Activated gamma-delta T cell (primary cell): ENCODE results near the gene DSC3.
"Not testable (repeated sequence)": the region's sequence is repeated elsewhere in the genome, so short reads cannot be mapped to it uniquely, and the experiment has no call there.

Experiments used
- DNase-seq: peaks from one replicate; lab custom pipeline; 2025; lab: John Stamatoyannopoulos, UW

DSC3 gene

DNA sequence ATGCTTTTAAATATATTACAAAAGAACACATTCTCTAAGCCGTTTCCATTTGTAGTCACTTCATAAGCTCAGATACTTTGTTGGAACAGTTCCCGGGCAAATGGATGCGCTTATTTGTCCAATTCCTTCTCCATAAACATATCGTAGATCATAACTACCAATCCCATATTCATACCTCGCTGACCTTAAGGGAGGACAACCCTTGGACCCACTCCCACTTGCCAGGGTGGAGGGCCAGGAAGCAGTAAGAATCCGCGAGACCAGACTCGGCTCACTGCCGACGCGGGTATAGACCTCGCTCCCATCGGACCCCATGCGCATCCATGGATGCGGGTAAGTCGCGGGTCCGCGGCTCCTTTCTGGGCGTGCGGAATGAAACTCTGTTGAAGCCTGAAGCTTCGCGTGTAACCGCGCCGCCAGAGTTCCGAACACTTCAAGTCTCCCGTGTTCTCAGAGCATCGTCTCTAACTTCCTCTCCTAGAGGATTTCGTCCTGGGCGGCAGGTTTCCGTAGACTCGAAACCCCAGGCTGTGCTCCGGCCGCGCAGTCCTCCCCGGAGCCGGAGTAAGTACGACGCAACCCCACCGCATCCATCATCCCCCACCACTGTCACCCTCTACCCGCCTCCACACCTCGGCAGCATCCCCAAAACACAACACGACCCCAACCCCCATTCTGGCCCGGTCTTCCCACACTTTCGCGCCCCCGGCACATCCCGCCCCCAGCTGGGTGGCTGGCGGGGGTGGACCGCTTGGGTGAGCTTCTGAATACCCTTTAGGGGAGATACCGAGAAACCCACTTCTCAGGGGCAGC is 1.1 kb downstream of the DSC3 start:
- DNase-seq = no peak

- no peak for DNase-seq
These were observed 1.8 kb downstream of the DSC3 start for GRCh38 chr18:31040686-31041270.

GRCh38 chr18:31039426-31039825 is 3.1 kb downstream of the DSC3 start:
- no peak for DNase-seq

DNA sequence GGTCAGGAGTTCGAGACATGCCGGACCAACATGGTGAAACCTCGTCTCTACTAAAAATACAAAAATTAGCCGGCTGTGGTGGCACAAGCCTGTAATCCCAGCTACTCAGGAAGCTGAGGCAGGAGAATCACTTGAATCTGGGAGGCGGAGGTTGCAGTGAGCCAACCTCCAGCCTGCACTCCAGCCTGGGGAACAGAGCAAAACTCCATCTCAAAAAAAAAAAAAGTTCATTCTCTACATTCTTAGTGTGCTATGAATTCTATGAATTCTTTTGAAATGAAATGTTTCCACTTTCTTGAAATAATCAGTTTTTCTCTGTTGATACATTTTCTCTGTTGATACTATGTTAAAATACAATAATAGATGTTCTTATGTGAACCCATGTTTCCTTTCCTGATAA is 4.9 kb downstream of the DSC3 start:
- DNase-seq = not testable (repeated sequence)

GRCh38 chr18:31034541-31034940 is 8.0 kb downstream of the DSC3 start:
- DNase-seq = no peak

GRCh38 chr18:31030574-31031278 is 11.8 kb downstream of the DSC3 start:
- no peak for DNase-seq

DNA sequence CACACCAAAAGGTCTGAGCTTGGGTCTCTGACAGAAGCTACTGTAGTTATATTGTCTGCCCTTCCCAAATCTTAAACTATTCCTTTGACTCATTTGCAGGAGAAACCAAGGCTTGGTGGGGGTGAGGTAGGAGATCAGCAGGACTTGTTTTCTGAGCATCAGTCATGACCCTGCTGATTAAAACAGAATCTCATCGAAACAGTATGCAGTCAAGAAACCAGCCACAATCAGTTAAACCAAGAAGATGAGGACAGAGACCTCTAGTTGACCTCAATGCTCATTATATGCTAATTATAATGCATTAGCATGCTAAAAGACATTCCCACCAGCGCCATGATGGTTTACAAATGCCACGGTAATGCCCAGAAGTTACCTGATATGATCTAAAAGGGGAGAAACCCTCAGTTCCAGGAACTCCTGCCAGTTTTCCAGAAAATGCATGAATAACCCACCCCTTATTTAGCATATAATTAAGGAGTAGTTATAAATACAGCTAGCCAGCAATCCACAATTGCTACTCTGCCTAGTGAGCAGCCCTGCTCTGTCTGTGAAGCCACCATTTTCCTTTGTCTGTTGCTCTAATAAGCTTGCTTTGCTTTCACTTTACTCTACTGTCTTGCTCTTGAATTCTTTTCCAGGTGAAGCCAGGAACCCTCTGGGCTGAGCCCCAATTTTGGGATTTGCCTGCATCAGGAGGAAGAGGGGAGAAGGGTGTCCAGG is 26.7 kb downstream of the DSC3 start:
- no peak for DNase-seq

GRCh38 chr18:31011455-31011854 is 31.1 kb downstream of the DSC3 start:
- DNase-seq = not testable (repeated sequence)

DNA sequence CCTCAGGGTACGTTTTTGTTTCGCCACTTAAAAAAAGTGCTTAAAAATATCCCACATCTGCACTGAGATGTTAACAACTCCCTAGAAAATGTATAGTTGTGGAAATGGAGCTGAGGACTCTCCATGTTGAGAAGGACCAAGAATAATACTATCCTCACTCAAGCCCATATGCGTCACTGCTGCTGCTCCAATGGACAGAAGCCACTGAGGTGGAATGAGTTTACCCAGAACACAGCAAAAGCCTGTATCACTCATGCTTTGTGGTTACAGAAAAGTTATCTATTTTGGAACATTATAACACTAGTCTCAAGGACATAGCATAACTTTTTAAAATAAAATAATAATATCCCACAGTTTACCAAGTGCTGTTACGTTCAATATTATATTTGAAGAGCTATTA is 31.9 kb downstream of the DSC3 start:
- DNase-seq = no peak

DNA sequence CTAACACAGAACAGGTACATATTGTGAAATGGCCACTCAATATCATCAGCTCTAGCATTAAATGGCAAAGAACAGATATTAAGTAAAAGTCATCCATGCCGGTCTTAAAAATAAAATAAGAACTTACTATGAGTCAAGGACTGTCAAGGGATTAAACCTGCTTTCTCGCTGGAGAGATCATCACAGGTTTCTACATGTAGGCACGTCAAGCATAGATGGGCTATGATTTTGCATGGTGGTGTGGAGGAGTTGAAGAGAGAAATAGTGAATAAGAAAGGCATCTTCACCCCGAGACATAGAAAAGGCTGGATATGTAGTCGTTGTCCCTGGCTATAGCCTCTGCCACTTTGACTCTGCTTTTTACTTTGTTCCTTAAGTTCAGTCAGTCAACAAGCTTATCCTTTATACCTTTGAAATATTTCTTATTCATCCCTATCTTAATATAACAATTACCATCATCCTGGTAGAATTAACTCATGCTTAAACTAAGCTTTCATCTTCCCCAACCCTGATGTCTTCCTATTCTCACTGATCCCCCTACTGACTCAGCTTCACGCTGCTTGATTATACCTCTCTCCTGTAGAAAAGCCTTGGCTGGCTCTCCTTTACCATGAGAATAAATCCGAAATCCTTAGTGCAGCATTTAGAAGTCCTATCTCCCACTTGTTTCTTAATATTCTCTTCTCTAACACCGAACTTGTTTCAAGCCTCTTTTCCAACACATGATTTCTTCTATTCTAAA is 42.5 kb downstream of the DSC3 start:
- no peak for DNase-seq

DNA sequence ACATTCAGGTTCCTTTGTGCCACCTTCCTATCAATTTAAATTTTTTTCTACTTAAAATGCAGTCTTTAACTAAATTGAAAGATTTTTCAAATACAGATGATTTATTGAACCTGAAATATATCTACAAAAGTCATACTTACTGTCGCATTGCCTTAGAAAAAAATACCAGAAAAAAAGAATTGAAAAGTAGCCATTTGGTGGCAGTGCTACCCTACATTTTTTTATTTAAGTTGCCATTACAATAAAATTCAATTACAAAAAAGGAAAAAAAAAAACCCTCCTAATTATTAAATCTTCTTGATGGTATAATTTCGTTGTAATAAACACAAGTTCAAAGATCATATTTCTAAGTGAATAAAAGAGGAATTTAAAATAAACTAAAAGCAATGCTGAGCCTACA is 43.4 kb downstream of the DSC3 start:
- DNase-seq = no peak

GRCh38 chr18:30997223-30997622 is 45.3 kb downstream of the DSC3 start:
- no peak for DNase-seq

DNA sequence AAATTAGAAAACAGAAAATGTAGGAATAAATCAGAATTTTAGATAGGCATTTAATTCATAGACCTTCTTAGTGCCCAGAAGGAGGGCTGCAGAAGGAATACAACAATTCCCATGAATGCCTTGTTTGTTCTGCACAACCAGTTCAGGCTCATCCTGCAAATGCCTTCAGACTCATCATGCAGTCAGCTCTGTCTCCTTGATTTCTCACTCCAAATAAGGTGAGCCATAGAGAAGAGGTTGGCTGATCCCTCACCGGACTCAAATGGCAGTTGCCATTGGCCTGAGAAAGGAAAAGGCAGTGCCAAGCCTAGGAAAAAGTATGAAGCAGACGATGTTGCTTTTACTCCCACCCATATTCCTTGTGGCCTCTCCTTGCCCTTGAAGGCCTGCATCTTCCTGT is 50.3 kb downstream of the DSC3 start:
- DNase-seq = no peak

DNA sequence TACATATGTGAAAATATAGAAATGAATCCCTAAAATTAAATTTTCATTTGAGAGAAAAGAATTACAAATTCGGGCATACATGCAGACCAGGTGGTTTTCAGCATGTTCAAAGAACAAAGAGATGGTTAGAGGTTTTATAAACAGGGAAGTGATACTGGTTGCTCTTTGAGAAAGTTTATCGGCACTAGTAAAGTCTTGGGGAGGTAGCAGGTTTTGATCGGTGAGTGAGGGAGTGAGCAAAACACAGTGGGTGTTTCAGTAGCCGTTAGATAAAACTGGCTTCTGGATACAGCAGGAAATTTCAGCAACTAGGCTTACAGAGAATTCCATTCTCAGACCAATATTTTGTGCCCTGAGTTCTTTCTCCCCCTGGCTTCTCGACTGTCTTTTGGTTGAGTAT is 51.1 kb downstream of the DSC3 start:
- DNase-seq = no peak

DNA sequence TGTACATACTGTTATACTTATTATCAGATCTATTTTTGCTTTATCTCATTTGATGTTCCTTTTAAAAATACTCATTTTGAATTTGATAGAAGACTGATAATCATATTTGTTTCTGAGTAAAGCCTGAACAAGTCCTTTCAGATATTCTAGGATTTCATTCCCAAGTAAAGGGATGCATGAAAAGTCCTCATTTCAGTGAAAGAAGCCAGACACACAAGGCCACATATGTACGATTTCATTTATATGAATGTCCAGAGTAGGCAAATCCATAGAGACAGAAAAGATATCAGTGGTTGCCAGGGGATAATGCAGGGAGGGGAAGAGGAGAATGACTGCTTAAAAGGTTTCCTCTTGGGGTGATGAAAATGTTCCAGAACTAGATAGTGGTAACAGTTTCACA is 53.4 kb downstream of the DSC3 start:
- DNase-seq = no peak

- no peak for DNase-seq
These were observed 54.1 kb downstream of the DSC3 start for GRCh38 chr18:30988440-30988839.

- no peak for DNase-seq
These were observed 54.9 kb downstream of the DSC3 start for GRCh38 chr18:30987467-30988241.

- no peak for DNase-seq
These were observed 56.8 kb downstream of the DSC3 start for GRCh38 chr18:30985753-30986152.

- DNase-seq = no peak
These were observed 60.1 kb downstream of the DSC3 start for GRCh38 chr18:30982285-30982992.

DNA sequence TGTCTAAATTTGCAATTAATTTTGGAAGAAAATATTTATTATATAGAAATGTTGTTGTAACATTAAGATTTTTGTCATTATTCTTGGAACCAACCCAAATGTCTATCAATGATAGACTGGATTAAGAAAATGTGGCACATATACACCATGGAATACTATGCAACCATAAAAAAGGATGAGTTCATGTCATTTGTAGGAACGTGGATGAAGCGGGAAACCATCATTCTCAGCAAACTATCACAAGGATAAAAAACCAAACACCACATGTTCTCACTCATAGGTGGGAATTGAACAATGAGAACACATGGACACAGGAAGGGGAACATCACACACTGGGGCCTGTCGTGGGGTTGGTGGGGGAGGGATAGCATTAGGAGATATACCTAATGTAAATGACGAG is 64.5 kb downstream of the DSC3 start:
- DNase-seq = not testable (repeated sequence)
